ENCODE results near the gene PITPNM3. TPM values are rescaled to one million over a fixed set of nuclear protein-coding genes. Genes with fewer than 3 reads are reported as not detected.

The PITPNM3 gene
- total RNA-seq, 4 donors from 2014 or later, result 12.7 to 51.6 (median 29.7) TPM

DNA sequence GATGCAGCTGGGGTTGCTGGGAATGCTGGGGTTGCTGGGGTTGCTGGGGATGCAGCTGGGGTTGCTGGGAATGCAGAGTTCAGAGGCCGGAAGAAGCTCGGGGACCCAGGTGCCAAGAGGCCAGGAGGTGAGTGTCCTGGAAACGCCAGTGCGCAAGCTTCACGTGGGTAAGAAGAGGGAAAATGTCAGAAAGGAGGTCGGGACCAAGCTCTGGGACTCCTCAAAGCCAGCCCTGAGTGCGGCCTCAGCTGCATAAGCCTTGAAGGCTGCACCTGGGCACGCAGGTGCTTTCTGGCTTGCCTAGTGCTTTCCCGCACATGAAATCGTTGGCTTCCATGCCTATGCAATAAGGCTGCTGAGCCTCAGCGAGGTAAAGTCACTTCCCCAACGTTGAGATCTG, 48.3 kb downstream of the PITPNM3 start:
- intact Hi-C loops (cut with DNase I; ENCODE audit: low total_unique reads), result no loop called here
- WGBS, 2 donors (ENCODE audit: low coverage in 1 of 2), result 80% methylated on average over 7 to 12 of the region's 12 CpGs
- Histone ChIP-seq H3K27me3 (no peaks in the 10 kb centered on the region), H3K4me3 (no peak overlapping the region), H3K36me3 (no peaks in the 10 kb centered on the region), H3K27ac (peak overlapping the region in 3 of 4 donors; percentile 8 to 65 (median 42)), H3K4me1 (peaks cover 0 to 39% (median 16%) of the 10 kb centered on the region in 4 donors), H3K9me3 (no peaks in the 10 kb centered on the region)
- in situ Hi-C loops (cut with MboI; ENCODE audit: low pct_ligation_motif_present in 1 of 4, low pct_unique_long_range_greater_than_20kb in 1 of 4, low sequenced_read_pairs in 3 of 4), result no loop called here
- no peak for DNase-seq
- no peak for TF ChIP-seq POLR2A (IDR thresholded peaks at IDR 0.05)
- TF ChIP-seq CTCF (IDR thresholded peaks at IDR 0.05), result no peak
- no peak for TF ChIP-seq POLR2AphosphoS5 (IDR thresholded peaks at IDR 0.05)
- no peak for TF ChIP-seq EP300 (IDR thresholded peaks at IDR 0.05; ENCODE audit: low read depth)

- peak overlapping the region; percentile 65 to 72 (median 70) for H3K27ac ChIP-seq
- H3K27me3 ChIP-seq, result no peaks in the 10 kb centered on the region
- TF ChIP-seq CTCF (IDR thresholded peaks at IDR 0.05) (no peak), POLR2AphosphoS5 (IDR thresholded peaks at IDR 0.05) (peak; percentile 11 to 43 (median 39))
- in situ Hi-C loops (cut with MboI; ENCODE audit: low pct_ligation_motif_present in 1 of 4, low pct_unique_long_range_greater_than_20kb in 1 of 4, low sequenced_read_pairs in 3 of 4) (no loop called here), intact Hi-C loops (cut with DNase I; ENCODE audit: low total_unique reads) (no loop called here)
- DNase-seq, result peak; percentile 54
- H3K4me1 ChIP-seq, result peaks cover 0 to 39% (median 16%) of the 10 kb centered on the region in 4 donors
- 60 to 65% methylated on average over 1 to 7 of the region's 7 CpGs for WGBS, 2 donors (ENCODE audit: low coverage in 1 of 2)
- no peak overlapping the region for H3K4me3 ChIP-seq
- H3K36me3 ChIP-seq, result no peaks in the 10 kb centered on the region
- H3K9me3 ChIP-seq, result no peaks in the 10 kb centered on the region
Measured at GRCh38 chr17:6507535-6507934, 48.8 kb downstream of the PITPNM3 start.

- H3K27ac ChIP-seq, result peak overlapping the region; percentile 65 to 72 (median 70)
- 53 to 80% methylated on average over 1 to 5 of the region's 5 CpGs for WGBS, 2 donors (ENCODE audit: low coverage in 1 of 2)
- in situ Hi-C loops (cut with MboI; ENCODE audit: low pct_ligation_motif_present in 1 of 4, low pct_unique_long_range_greater_than_20kb in 1 of 4, low sequenced_read_pairs in 3 of 4) (no loop called here), intact Hi-C loops (cut with DNase I; ENCODE audit: low total_unique reads) (no loop called here)
- H3K27me3 ChIP-seq, result no peaks in the 10 kb centered on the region
- no peak overlapping the region for H3K4me3 ChIP-seq
- DNase-seq, result peak; percentile 82
- peaks cover 0 to 39% (median 16%) of the 10 kb centered on the region in 4 donors for H3K4me1 ChIP-seq
- no peaks in the 10 kb centered on the region for H3K36me3 ChIP-seq
- TF ChIP-seq POLR2A (IDR thresholded peaks at IDR 0.05), result no peak
- TF ChIP-seq POLR2AphosphoS5 (IDR thresholded peaks at IDR 0.05), result peak in 1 of 3 donors; percentile 23
- no peaks in the 10 kb centered on the region for H3K9me3 ChIP-seq
Measured at GRCh38 chr17:6506679-6507231, 49.6 kb downstream of the PITPNM3 start.

- in situ Hi-C loops (cut with MboI; ENCODE audit: low pct_ligation_motif_present in 1 of 4, low pct_unique_long_range_greater_than_20kb in 1 of 4, low sequenced_read_pairs in 3 of 4), result no loop called here
- no peaks in the 10 kb centered on the region for H3K36me3 ChIP-seq
- no peak for DNase-seq
- H3K9me3 ChIP-seq, result no peaks in the 10 kb centered on the region
- peak overlapping the region in 1 of 4 donors; percentile 70 for H3K27ac ChIP-seq
- no peaks in the 10 kb centered on the region for H3K27me3 ChIP-seq
- TF ChIP-seq POLR2A (IDR thresholded peaks at IDR 0.05), result no peak
- no peak for TF ChIP-seq EP300 (IDR thresholded peaks at IDR 0.05; ENCODE audit: low read depth)
- no peak for TF ChIP-seq CTCF (IDR thresholded peaks at IDR 0.05)
- no peak for TF ChIP-seq POLR2AphosphoS5 (IDR thresholded peaks at IDR 0.05)
- intact Hi-C loops (cut with DNase I; ENCODE audit: low total_unique reads), result no loop called here
- peaks cover 0 to 39% (median 16%) of the 10 kb centered on the region in 4 donors for H3K4me1 ChIP-seq
- 87% methylated on average over 12 of the region's 12 CpGs; no CpG with 5 or more reads in 1 of the 2 donors for WGBS, 2 donors (ENCODE audit: low coverage in 1 of 2)
- no peak overlapping the region for H3K4me3 ChIP-seq
Measured at GRCh38 chr17:6505425-6506142, 50.8 kb downstream of the PITPNM3 start.

Data from transverse colon (tissue), 4 donors.